Measurements from ENCODE around the gene GRM7.

- no peak for TF ChIP-seq CTCF (IDR thresholded peaks at IDR 0.05 in 2 of 3, conservative IDR thresholded peaks at IDR 0.05 in 1 of 3; ENCODE audit: borderline replicate concordance in 1 of 3, insufficient read depth in 1 of 3, low read depth in 2 of 3, low read length in 2 of 3)
- TF ChIP-seq ELF1 (IDR thresholded peaks at IDR 0.05; ENCODE audit: borderline replicate concordance, low read depth): no peak
- TF ChIP-seq CBX3 (IDR thresholded peaks at IDR 0.05; ENCODE audit: low read depth): no peak
These were observed 350.8 kb downstream of the GRM7 start for GRCh38 chr3:7211740-7212139.
